Mononuclear cell (primary cell): ENCODE results near the gene P2RX2. TPM values are rescaled to one million over a fixed set of nuclear protein-coding genes. Genes with fewer than 3 reads are reported as not detected.

Source experiments
- H3K27me3 ChIP-seq: 2 replicates; pipeline ENCODE4 v1.6.0; 2011; ENCODE audit warnings: low read length, control low read depth; ENCODE audit not compliant: insufficient read depth
- H3K4me1 ChIP-seq: 2 replicates; pipeline ENCODE4 v1.5.1; 2011; ENCODE audit warnings: mild to moderate bottlenecking, low read length, control low read depth; ENCODE audit not compliant: insufficient read depth
- H3K4me3 ChIP-seq: 2 replicates; pipeline ENCODE4 v1.5.1; 2011; ENCODE audit warnings: mild to moderate bottlenecking, low read length, moderate library complexity
- H3K9me3 ChIP-seq: 2 replicates; pipeline ENCODE4 v1.5.1; 2011; ENCODE audit warnings: low read depth, mild to moderate bottlenecking, control low read depth, low read length
- total RNA-seq: library from RNA; depleted of rRNA; stranded (reverse); fragments of >200 nt; gene quantifications from one replicate; pipeline ENCODE4 v1.2.3, GENCODE V29; 2012

Gene P2RX2
- total RNA-seq, 1 donor = 0.10 TPM

GRCh38 chr12:132642846-132643835 lies 24.6 kb downstream of the P2RX2 start:
- H3K4me1 ChIP-seq = no peaks in the 10 kb centered on the region
- H3K9me3 ChIP-seq = no peaks in the 10 kb centered on the region
- no peak overlapping the region for H3K4me3 ChIP-seq
- H3K27me3 ChIP-seq = no peaks in the 10 kb centered on the region

- no peak overlapping the region for H3K4me3 ChIP-seq
- H3K4me1 ChIP-seq = no peaks in the 10 kb centered on the region
- no peaks in the 10 kb centered on the region for H3K27me3 ChIP-seq
- no peaks in the 10 kb centered on the region for H3K9me3 ChIP-seq
Measured at GRCh38 chr12:132646850-132647249, 28.3 kb downstream of the P2RX2 start.

- Histone ChIP-seq H3K27me3 (no peaks in the 10 kb centered on the region), H3K4me1 (no peaks in the 10 kb centered on the region), H3K9me3 (no peaks in the 10 kb centered on the region), H3K4me3 (no peak overlapping the region)
Measured at GRCh38 chr12:132647858-132648257, 29.3 kb downstream of the P2RX2 start.

GRCh38 chr12:132648616-132649225 lies 30.1 kb downstream of the P2RX2 start:
- H3K4me3 ChIP-seq = no peak overlapping the region
- no peaks in the 10 kb centered on the region for H3K27me3 ChIP-seq
- H3K4me1 ChIP-seq = no peaks in the 10 kb centered on the region
- no peaks in the 10 kb centered on the region for H3K9me3 ChIP-seq

GRCh38 chr12:132649226-132649945 lies 30.8 kb downstream of the P2RX2 start:
- Histone ChIP-seq H3K4me1 (no peaks in the 10 kb centered on the region), H3K27me3 (no peaks in the 10 kb centered on the region), H3K4me3 (no peak overlapping the region), H3K9me3 (no peaks in the 10 kb centered on the region)

- H3K27me3 ChIP-seq = no peaks in the 10 kb centered on the region
- H3K4me1 ChIP-seq = no peaks in the 10 kb centered on the region
- no peak overlapping the region for H3K4me3 ChIP-seq
- H3K9me3 ChIP-seq = no peaks in the 10 kb centered on the region
Measured at GRCh38 chr12:132651444-132652100, 33.0 kb downstream of the P2RX2 start.

DNA sequence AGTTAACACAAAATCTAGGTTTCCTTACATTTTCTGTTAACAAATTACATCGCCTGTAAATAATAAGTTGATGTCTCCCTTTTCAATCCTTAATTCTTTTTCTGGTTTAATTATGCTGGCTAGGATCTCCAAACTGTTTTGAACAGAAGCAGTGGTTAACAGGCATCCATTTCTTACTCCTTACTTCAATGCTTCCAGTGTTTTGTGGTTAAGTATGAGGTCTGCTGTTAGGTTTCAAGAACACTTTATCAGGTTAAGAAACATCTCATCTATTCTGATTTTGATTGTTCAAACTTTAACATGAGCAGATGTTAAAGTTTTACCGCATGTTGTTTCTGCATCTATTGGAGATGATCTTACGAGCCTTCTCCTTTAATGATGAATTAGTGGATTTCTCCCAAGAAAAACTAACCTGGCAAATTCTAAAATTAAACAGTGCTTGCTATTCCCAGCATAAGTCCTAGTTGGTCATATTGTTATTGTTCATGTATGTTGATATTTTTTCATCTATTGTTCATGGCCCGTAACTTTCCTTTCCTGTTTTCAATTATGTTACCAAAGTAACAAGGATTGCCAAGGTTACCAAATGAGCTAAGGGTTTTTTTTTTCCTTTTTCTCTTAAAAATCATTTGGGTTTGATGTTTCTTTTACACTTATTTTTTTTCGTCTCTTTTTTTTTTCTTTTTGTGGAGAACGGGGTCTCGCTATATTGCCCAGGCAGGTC lies 35.2 kb downstream of the P2RX2 start:
- no peaks in the 10 kb centered on the region for H3K4me1 ChIP-seq

GRCh38 chr12:132657004-132657727 lies 38.6 kb downstream of the P2RX2 start:
- H3K4me3 ChIP-seq = no peak overlapping the region
- no peaks in the 10 kb centered on the region for H3K9me3 ChIP-seq
- H3K4me1 ChIP-seq = no peaks in the 10 kb centered on the region
- no peaks in the 10 kb centered on the region for H3K27me3 ChIP-seq

More for the DNA sequence above, 35.2 kb downstream of the P2RX2 start:
- H3K27me3 ChIP-seq = no peaks in the 10 kb centered on the region
- H3K9me3 ChIP-seq = no peaks in the 10 kb centered on the region
- no peak overlapping the region for H3K4me3 ChIP-seq

DNA sequence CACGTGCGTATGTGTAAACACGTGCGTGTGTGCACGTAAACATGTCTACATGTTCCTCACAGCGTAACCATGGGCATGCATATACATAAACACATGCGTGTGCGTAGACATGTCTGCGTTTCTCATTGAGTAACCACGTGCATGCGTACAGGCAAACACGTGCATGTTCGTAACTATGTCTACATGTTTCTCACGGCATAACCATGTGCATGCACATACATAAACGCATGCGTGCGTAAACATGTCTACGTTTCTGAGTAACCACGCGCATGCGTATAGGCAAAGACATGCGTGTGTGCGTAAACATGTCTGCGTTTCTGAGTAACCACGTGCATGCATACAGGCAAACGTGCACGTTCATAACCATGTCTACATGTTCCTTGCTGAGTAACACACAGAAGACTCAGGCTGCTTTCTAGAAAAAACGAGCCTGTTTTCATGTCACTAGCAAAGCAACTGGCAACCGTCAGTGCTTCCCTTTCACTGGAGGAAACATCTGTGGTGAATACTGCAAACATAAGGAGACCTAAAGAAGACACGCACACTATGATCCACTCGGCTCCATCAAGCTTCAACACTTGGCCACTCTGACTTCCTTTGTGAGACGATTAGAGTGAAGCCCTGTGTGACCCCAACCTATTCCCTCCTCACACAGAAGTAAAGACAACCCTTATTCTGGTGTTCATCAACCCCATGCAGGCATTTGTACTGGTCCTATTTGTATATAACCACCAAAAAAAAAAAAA lies 39.7 kb downstream of the P2RX2 start:
- H3K4me1 ChIP-seq = peaks cover 10% of the 10 kb centered on the region
- H3K9me3 ChIP-seq = no peaks in the 10 kb centered on the region
- no peaks in the 10 kb centered on the region for H3K27me3 ChIP-seq
- no peak overlapping the region for H3K4me3 ChIP-seq

- H3K4me1 ChIP-seq = peaks cover 16% of the 10 kb centered on the region
- no peaks in the 10 kb centered on the region for H3K27me3 ChIP-seq
- H3K9me3 ChIP-seq = no peaks in the 10 kb centered on the region
- H3K4me3 ChIP-seq = no peak overlapping the region
Measured at GRCh38 chr12:132659146-132659545, 40.6 kb downstream of the P2RX2 start.

GRCh38 chr12:132660052-132660451 lies 41.5 kb downstream of the P2RX2 start:
- Histone ChIP-seq H3K4me1 (peaks cover 16% of the 10 kb centered on the region), H3K9me3 (no peaks in the 10 kb centered on the region), H3K27me3 (no peaks in the 10 kb centered on the region), H3K4me3 (no peak overlapping the region)

DNA sequence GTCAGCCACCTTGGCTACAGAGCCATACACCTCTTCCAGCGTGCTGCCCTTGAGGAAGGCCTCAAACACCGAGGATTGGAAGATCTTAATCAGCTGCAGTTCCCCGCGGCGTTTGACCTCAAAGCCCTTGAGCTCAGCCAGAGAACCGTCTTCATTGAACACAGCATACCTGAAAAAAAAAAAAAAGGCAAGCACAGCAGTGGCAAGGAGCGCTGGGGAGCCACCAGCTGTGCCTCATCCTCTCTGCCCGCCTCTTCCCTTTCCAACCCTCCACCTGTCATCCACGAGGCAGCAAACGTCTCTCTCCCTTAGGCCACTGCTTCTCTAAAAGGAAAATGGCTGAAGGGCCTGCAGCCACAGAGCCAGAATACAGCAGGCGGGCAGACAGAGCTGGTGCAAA lies 42.4 kb downstream of the P2RX2 start:
- Histone ChIP-seq H3K4me1 (peaks cover 16% of the 10 kb centered on the region), H3K27me3 (no peaks in the 10 kb centered on the region), H3K9me3 (no peaks in the 10 kb centered on the region), H3K4me3 (no peak overlapping the region)

DNA sequence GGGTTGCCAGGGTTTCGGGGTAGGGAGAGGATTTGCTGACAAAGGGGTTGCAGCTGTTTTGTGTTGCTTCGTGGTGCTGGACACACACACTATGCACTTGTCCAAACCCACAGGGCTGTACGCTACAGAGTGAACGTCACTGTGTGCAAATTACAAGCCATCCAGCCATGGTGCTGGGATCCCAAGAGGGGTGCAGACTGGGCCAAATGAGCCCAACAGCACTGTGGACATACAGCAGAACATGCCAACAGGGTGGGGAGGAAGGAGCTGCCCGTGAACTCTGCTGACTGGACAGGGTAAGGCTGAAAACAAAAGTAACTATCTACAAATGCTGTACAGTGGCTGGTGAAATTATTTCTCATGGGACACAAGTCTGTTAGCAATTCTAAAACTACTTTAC lies 43.4 kb downstream of the P2RX2 start:
- H3K4me1 ChIP-seq = peaks cover 16% of the 10 kb centered on the region
- H3K9me3 ChIP-seq = no peaks in the 10 kb centered on the region
- no peak overlapping the region for H3K4me3 ChIP-seq
- no peaks in the 10 kb centered on the region for H3K27me3 ChIP-seq
